NCI-H1436 treated with DMSO at 0.1 percent for 48 hours (cell line): ENCODE results near the gene UBE2D2.

Experiments
- DNase-seq: peaks from one replicate; lab custom pipeline; 2025; lab: John Stamatoyannopoulos, UW

Gene UBE2D2

GRCh38 chr5:139636207-139636792 lies 75.2 kb downstream of the UBE2D2 start:
- DNase-seq: no peak

- no peak for DNase-seq
Observed at GRCh38 chr5:139636975-139637408, 75.9 kb downstream of the UBE2D2 start.

DNA sequence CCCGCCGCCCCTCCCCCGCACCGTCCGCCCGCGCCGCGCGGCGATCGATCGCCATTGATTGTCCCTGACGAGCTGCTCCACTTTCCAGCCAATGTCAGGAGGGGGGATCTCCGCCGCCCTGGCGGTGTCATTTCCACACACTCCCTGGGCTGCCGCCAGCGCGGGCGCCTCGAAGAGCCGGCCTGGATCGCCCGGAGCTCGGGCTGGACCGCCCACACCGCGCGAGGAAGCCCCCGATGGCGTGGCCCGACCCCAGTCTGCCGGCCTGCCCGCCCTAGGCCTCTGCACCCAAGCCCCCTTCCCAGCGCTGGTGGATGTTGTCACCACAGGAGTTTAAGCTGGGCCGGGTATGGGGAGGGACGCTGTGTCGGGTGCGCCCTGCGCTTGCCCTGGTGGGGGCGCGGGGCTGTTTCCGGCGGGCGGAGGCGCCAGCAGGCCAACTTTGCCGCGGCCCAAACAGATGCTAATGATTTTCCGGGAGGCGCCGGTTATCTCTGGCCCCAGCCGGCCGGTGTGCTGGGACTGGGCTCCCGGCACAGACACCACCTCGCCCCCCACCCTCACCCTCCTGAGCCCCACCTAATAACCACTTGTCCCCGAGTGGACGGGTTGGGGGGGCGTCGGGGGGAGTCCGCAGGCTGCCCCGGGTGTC lies 76.4 kb downstream of the UBE2D2 start:
- no peak for DNase-seq

DNA sequence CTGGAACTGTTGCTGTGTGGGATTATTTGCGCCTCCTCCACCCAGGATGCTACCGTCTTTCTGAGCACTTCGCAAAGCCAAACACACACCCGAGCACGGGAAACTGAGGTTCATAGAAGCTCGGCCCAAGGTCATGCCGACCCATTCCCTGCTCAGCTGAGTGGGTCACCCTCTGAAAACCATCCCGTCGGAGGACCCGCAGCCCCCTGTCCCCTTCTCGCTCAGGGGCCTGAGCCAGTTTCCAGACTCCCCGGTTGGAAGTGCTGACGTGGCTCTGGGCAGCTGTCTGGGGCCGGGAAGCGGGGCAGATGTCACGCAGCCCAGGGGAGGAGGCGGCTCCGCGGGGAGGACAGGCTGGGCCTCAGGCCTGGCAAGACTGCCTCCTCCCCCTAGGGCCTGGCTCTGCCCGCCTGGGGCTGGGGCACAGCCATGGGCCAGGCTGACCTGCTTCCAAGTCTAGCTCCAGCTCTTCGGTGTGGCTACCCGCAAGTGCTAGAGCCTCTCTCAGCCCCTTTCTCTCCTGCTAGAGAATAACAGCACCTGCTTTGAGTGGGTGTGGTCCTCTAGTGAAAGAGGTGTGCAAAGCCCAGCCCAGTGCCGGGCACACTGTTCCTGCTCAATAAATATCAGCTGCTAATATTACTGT lies 77.1 kb downstream of the UBE2D2 start:
- DNase-seq: no peak

DNA sequence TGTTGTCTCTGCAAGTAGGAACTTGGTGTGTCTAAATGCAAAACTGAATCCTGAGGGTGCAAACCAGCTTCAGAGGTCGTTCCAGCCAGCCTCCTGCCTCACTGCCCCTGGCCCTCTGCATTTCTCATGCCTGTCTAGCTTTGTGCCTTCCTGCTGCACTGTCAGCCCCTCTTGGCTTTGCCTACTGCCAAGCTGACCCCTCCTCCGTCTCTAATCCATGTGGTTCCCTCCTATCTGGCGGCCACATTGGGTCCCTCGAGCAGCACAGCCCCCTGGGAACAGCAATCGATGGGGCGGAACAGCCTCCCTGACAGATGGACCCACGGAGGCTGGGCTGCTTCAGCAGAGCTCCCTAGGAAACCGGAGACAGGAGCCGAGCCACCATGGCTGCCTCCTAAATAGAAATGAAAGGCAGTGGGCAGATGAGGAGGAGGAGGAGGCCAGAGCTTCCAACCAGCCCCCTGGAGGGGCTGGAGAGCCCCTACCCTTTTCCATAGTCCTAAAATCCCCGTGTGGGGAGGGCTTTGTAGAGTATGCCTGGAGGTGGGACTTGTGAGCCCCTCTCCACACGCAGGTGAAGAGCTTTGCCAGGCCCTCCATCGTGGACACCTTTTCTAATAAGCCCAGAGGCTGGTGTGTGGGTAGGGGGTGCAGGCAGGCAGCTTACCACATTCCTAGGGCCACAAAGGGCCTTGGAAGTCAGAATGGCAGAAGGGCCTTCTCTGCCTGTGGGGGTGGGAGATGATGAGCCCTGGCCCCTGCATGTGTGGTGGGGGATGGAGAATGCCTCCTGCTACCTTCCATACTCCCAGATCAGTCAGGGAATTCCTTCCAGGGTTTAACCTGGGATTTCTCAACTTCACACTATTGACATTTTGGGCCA lies 77.8 kb downstream of the UBE2D2 start:
- DNase-seq: no peak

DNA sequence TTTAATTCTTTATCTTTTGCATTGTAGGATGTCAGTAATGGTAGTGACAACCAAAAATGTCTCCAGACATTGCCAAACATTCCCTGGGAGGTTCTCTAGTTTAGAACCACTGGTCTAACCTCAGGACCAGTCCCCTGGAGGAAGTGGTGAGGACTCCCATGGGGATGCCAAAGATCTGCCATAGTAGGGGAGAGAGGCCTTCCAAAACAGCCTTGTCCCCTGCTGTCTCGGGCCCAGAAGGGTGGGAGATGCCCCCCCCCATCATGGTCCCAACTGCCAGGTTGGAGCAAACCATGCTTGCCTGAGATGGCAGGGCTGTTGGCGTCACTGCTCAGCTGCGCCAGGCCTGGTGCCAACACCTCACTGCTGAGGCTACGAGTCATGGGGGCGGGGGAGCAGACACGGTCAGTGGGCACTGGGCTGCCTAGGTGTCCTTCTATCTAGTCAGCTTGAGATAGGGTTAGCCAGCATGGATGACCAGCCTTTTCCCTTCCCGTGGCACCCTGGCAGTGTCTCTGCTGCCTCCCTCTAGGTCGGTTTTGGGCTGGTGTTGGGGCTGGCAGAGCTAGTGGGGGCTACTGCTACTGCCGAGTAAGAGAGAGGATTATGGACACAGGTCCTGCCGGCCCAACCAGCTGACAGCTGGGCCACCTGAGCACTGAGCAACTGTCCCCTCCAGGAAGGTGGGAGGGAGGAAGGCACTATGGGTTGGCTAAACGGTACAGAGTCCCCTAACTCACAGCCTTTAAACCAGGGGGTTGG lies 78.7 kb downstream of the UBE2D2 start:
- DNase-seq: no peak

- no peak for DNase-seq
Observed at GRCh38 chr5:139640421-139641115, 79.4 kb downstream of the UBE2D2 start.

DNA sequence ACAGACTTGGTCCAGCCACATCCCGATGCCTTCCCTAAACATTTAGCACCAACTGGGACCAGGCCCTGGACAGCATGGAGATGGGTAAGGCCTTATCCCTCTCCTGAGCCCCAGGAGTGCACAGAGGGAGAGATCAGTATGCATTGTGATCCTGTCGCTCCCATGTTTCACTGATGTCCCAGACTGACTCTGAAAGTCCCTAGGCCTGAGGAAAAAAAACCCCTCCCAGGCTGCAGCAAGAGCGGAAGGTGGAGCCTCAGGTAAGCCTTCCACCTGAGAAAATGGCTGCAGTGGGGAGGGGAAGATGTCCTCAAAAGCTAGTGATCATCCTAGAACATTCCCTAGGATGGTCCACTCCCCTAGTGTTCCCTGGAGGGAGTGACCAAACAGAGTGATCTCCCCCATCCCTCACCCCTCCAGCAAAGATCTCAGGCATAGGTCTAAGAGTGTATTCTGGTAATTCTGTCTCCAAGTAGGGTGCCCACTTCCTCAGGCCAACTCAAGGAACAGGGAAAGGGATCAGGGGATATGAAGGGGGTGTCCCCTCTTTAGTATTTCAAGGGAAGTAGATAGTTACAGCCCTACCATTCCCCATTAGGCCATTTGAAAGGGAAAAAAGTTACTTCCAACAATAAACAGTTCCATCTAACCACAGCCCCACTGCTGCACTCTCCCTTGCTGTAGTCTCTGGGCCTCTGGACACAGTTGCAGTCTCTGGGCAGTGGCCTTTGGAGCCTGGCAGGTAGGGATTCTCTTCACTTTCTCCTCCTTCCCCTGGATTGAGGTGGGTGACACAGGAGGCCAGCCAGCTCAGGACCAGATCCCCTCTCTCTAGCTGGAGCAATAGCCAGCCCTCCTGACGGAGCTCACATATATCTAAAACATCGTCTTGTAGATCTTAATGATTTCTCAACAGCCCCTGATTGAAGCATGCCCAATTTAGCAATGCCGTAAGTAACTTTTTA lies 80.3 kb downstream of the UBE2D2 start:
- DNase-seq: no peak

DNA sequence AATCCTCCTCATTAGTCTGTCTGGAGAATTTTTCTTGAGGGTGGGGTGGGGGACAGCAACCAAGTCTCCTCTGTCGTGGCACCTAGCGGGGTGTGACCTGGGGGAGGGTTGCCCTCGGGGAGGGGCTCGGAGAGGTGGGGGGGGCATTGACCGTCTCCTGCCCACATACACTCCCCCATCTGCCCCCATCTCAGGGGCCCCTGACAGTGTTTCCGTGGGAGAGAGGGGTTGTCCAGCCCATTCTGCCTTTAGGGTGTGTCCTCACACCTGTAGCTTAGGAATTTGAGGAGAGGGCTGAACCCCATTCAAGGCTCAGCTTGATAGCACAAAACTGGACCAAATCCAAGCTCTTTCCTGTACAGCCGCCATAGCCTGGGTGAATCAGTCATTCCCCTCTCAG lies 81.1 kb downstream of the UBE2D2 start:
- no peak for DNase-seq

DNA sequence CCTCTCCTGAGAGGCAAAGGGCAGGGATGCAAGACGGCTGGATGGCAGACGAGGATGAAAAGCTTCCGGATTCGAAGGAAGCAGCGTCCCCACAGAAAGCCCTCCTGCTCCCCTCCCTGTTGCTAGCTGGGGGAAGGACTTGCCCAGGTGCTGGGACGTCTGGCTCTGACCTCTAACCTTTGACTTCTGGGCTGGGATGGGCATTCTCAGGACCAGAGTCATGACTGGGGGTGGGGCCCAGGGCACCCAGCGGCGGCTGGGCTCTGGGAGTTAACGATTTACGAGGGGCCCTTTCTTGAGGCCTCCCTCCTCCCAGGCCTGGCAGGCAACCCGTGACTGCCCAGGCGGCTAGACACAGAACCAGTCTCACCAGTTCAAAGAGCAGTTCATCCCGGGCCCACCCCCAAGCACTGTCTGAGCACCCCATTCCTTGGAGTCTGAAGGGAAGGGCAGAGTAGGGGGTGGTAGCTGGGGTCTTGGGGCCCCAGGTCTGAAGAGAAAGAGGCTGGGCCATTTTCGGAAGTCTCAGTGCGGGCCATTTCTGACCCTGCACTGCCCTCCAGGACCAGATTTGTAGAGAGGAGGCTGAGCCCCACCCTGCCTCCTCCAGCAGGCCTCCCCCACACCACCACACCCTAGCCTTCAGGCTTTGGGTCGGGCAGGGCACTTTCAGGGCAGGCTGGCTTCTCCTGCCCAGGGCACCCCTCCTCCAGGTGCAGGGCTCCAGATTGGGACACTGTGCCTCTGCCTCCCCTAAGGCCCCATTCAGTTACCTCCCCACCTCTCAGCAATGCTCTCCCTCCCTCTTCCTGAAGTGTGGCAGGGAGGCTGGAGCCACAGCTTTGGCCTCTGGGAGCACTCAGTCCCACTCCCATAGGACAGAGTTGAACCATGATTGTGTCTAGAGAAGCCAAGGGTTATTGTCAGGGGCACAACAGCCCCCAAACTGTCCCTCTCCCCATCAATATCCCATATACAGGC lies 82.0 kb downstream of the UBE2D2 start:
- no peak for DNase-seq

GRCh38 chr5:139644001-139644456 lies 82.9 kb downstream of the UBE2D2 start:
- no peak for DNase-seq

- DNase-seq: no peak
Observed at GRCh38 chr5:139644646-139645429, 83.7 kb downstream of the UBE2D2 start.

GRCh38 chr5:139645430-139645871 lies 84.3 kb downstream of the UBE2D2 start:
- DNase-seq: no peak

GRCh38 chr5:139646111-139646510 lies 85.0 kb downstream of the UBE2D2 start:
- DNase-seq: no peak

GRCh38 chr5:139646912-139647505 lies 85.9 kb downstream of the UBE2D2 start:
- no peak for DNase-seq

- no peak for DNase-seq
Observed at GRCh38 chr5:139647506-139648204, 86.5 kb downstream of the UBE2D2 start.
